Anterior cingulate cortex (tissue), 58 donors: ENCODE data around the gene SNIP1.
"Not testable (repeated sequence)": the region's sequence is repeated elsewhere in the genome, so short reads cannot be mapped to it uniquely, and the experiment has no call there.

ENCODE experiments used
- DNase-seq, 58 donors: peaks; one replicate each; lab custom pipeline; 2025; lab: John Stamatoyannopoulos, UW

SNIP1 gene, protein sequence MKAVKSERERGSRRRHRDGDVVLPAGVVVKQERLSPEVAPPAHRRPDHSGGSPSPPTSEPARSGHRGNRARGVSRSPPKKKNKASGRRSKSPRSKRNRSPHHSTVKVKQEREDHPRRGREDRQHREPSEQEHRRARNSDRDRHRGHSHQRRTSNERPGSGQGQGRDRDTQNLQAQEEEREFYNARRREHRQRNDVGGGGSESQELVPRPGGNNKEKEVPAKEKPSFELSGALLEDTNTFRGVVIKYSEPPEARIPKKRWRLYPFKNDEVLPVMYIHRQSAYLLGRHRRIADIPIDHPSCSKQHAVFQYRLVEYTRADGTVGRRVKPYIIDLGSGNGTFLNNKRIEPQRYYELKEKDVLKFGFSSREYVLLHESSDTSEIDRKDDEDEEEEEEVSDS

DNA sequence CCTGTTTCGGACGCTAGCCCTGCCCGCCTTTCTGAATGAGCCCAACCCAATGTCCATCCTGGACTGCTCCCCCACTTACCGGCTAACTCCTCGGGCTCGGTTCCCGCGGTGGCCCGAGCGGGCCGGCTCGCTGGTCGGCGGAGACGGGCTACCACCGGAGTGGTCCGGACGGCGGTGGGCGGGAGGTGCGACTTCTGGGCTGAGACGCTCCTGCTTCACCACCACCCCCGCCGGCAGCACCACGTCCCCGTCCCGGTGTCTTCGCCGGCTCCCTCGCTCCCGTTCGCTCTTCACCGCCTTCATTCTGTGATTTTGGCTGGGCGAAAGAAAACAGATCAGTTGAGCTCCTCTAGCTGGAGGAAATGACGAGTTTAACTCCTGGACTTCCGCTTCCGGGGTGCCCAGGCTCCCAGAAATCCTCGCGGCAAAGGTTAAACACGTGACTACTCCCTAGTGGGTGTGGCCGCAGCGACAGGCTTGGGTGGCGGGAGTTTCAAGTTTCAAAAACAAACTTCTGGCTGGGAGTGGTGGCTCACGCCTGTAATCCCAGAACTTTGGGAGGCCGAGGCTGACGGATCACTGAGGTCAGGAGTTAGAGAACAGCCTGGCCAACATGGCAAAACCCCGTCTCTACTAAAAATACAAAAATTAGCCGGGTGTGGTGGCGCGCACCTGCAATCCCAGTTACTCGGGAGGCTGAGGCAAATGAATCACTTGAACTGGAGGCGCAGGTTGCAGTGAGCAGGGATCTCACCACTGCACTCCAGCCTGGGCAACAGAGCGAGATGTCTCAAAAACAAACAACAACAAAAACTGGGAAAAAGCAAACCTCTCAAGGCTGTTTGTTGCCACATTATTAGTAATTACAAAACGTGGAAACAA is at the start of gene SNIP1:
Gene SNIP1, minus strand, starts transcription at position 367 of the 882 bp plus-strand sequence. Its CDS starts 64 bp downstream, at position 303.
- DNase-seq, result peak; percentile 63 to 98 (median 91)

GRCh38 chr1:37602750-37603694 is 48.9 kb upstream of the SNIP1 start:
- peak in 8 of 58 donors; percentile 0 to 30 (median 5) for DNase-seq

GRCh38 chr1:37601441-37601840 is 47.3 kb upstream of the SNIP1 start:
- no peak for DNase-seq

GRCh38 chr1:37599940-37600339 is 45.8 kb upstream of the SNIP1 start:
- no peak for DNase-seq

DNA sequence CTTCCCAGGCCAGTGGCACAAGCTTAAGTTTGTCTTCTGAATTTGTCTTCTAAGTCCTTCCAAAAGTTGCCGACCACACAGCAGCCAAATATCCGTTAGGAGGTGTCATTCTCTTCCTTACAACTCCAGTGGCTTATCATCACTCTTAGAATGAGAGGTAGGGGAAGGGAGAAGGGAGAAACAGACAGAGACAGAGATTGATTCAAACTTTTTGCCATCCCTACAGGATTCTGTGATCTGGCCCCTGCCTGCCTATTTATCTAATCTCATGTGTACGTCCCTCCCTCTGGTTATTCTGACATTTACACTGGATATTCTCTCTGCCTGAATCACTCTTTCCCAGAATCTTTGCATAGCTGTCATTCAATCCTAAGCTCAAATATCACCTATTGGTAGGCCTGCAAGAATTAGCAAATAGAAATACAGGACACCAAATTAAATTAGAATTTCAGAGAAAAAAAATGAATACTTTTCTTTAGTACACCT is 42.1 kb upstream of the SNIP1 start:
- DNase-seq, result no peak

- DNase-seq, result peak; percentile 49 to 97 (median 92)
Observed at GRCh38 chr1:37595440-37596181, 41.5 kb upstream of the SNIP1 start, which contains the start of gene GNL2. TSS of gene GNL2 (minus strand) at chr1:37595937. CDS start at chr1:37595822, 115 bp downstream.

DNA sequence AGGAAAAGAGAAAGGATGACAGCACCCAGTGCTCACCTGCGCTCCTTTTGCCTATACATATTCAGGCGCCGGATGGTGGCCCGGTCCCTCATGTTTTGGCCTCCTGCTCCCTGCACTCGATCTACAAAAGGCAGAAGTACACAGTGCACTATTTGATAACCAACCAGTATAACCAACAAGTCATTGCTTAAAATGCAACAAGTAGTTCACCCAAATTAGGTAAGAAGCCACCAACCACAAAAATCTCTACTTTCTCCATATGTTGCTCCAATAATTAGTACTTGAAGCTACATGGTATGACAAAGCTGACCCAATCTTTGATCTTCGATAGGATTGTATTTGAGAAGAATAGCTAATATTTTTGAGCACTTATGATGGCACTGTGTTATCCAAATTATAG is 39.6 kb upstream of the SNIP1 start:
- no peak for DNase-seq

- no peak for DNase-seq
Observed at GRCh38 chr1:37588939-37589338, 34.8 kb upstream of the SNIP1 start.

GRCh38 chr1:37584544-37584943 is 30.5 kb upstream of the SNIP1 start:
- not testable (repeated sequence) for DNase-seq

- DNase-seq, result no peak
Observed at GRCh38 chr1:37575692-37576091, 21.6 kb upstream of the SNIP1 start.

- DNase-seq, result no peak
Observed at GRCh38 chr1:37574834-37575480, 20.9 kb upstream of the SNIP1 start.

GRCh38 chr1:37570528-37571334 is 16.6 kb upstream of the SNIP1 start:
- DNase-seq, result no peak

DNA sequence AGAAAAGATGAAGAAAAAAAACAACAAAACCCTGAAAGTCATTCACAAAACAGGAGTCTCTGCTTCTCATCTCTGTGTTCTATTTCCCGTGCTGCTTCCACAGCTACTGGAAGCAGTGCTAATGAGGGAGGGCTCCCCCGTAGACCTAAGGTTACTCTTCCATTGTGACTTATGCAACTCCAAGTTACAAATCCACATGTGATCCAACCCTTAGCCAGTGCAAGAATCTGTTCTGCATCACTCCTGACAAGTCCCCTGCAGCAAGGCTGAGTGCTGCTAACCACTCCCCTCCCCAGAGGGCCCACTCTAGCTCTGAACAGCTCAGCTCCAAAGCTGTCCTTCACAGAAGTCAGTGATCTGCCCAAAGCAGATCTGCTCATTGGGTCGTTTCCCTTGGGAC is 12.9 kb upstream of the SNIP1 start:
- no peak for DNase-seq

- no peak for DNase-seq
Observed at GRCh38 chr1:37564892-37565291, 10.8 kb upstream of the SNIP1 start.

DNA sequence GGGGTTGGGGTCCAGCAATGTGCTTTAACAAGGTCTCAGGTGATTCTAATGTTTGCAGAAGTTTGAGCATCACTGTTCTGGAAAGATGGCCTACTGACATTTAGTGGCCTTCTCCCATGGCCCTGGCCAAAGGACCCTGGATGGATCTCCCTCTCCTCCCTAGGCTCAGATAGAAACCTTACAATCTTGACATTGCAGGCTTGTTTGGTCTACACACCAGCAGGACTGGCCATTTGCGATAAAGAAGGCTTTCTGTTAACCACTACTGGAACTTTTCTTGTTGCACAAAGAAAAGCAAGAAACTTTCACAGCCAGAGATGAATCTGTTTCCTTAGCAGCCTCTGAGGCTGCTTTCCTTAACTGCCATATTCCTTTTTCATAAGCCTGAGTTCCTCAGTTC is 8.9 kb upstream of the SNIP1 start:
- no peak for DNase-seq

DNA sequence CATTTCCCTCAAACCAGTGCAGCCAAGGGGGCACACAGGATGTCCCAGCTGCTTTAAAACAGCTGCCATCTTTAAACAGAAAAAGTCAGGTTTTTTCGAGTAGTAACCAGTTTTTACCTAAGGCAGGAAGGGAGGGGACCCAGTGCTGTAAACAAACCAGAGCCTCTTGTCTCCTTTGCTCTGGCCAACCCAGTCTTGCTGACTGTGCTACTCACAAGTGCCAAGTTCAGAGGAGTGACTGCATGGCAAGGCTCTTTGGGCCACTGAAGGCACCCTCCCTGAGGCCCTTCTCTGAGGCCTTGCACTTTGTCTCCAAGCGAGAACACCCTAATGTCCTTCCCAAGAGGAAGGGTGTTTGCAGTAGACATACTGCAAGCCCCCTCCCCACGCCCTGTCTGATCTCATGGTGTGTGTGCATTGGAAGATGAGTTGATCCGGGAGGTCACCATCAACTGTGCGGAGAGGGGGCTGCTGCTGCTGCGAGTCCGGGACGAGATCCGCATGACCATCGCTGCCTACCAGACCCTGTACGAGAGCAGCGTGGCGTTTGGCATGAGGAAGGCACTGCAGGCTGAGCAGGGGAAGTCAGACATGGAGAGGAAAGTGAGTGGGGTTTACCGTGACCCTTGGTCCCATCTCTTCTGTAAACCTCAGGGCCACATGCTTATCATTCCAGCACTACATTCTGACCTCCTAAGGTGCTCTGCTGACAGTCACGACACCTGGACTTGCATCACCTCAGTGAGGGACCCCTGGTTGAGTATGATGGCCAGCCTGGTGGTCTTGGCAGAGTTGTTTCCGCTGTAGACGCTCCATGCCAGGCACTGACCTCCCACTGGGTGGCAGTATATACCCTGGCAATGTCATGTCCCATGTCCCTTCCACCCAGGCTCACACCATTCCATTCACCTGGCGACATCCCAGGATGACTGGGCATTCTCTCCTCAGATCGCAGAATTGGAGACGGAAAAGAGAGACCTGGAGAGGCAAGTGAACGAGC is 7.3 kb upstream of the SNIP1 start:
- DNase-seq, result peak in 1 of 58 donors; percentile 1
